Spleen (tissue), 11 donors: ENCODE measurements around the gene UNC13B. TPM values are rescaled to one million over a fixed set of nuclear protein-coding genes. Genes with fewer than 3 reads are reported as not detected.

Experiments
- DNase-seq: peaks from one replicate; pipeline ENCODE4 v3.0.0-alpha.2; 2020
- H3K27ac ChIP-seq, 8 donors: fragments of 200-600 bp; sonication (generic) in 7 of 8; 1 replicate in 4 of 8; 2 replicates in 4 of 8; pipeline versions ENCODE4 v1.5.0 to v1.8.0; 2016 to 2021; ENCODE audit warnings: inconsistent platforms in 4 of 8, mild to moderate bottlenecking in 4 of 8, moderate library complexity in 1 of 8
- H3K27me3 ChIP-seq, 7 donors: fragments of 200-600 bp; sonication (generic) in 6 of 7; replicated peaks in 1 of 7; 1 replicate in 4 of 7; 2 replicates in 3 of 7; pipeline versions ENCODE4 v1.5.0 to v1.8.0; 2016 to 2021; ENCODE audit warnings: inconsistent platforms in 3 of 7, mild to moderate bottlenecking in 1 of 7
- H3K36me3 ChIP-seq, 6 donors: fragments of 200-600 bp; sonication (generic) in 5 of 6; 1 replicate in 4 of 6; 2 replicates in 2 of 6; pipeline versions ENCODE4 v1.5.0 to v1.8.0; 2016 to 2021; ENCODE audit warnings: inconsistent platforms in 2 of 6
- H3K4me1 ChIP-seq, 6 donors: fragments of 200-600 bp; sonication (generic) in 5 of 6; 1 replicate in 3 of 6; 2 replicates in 3 of 6; pipeline versions ENCODE4 v1.5.0 to v1.8.0; 2016 to 2021; ENCODE audit warnings: inconsistent platforms in 3 of 6
- H3K4me3 ChIP-seq, 8 donors: fragments of 200-600 bp; sonication (generic) in 7 of 8; 1 replicate in 4 of 8; 2 replicates in 4 of 8; pipeline versions ENCODE4 v1.5.0 to v1.8.0; 2016 to 2021; ENCODE audit warnings: inconsistent platforms in 4 of 8, mild to moderate bottlenecking in 4 of 8, moderate library complexity in 2 of 8
- H3K9me3 ChIP-seq, 8 donors: fragments of 200-600 bp; sonication (generic) in 7 of 8; 1 replicate in 4 of 8; 2 replicates in 4 of 8; pipeline versions ENCODE4 v1.5.0 to v1.8.0; 2016 to 2021; ENCODE audit warnings: inconsistent platforms in 4 of 8
- POLR2A ChIP-seq, 3 donors: fragments of 450-650 bp; IDR thresholded peaks; one replicate each; pipeline ENCODE4 v1.5.1; 2017; ENCODE audit warnings: antibody characterized with exemption in 3 of 3, mild to moderate bottlenecking in 1 of 3
- POLR2AphosphoS5 ChIP-seq, 3 donors: sonication (generic); formaldehyde crosslinking; IDR thresholded peaks; one replicate each; pipeline ENCODE4 v1.5.1; 2017; ENCODE audit warnings: antibody characterized with exemption in 3 of 3
- WGBS, 5 donors: extraction: QIAGEN DNeasy Blood & Tissue Kit in 3 of 5; methylation state at CpG; one replicate each; pipeline versions ENCODE4 v1.1.5 to v1.1.7; 2013 to 2018; 5-methylcytosine and 5-hydroxymethylcytosine counted together
- intact Hi-C: fragments of 100-400 bp; cut with DNase I; formaldehyde crosslinking; loops from one replicate; pipeline ENCODE4 v1.15.0; 2023; ENCODE audit warnings: low total_unique reads
- polyA plus RNA-seq, 3 donors: library from polyadenylated mRNA; stranded (reverse); fragments of 200-250 nt; gene quantifications; one replicate each; pipeline ENCODE4 v1.2.1, GENCODE V29; 2013
- total RNA-seq, 7 donors: library from RNA; depleted of rRNA in 3 of 7; stranded (reverse); fragments of >200 nt in 3 of 7; fragmentation: NEBNext Ultra II Directional in 4 of 7; extraction: Animal tissue kit (Norgen Biotek cat#: 25700) in 4 of 7; gene quantifications; one replicate each; pipeline versions ENCODE4 v1.1.0 to v1.2.1, GENCODE V29; 2016 to 2021
- TF ChIP-seq, protein P1 (sequence below), 11 experiments: fragments of 200-600 bp in 7 of 11; fragments of 450-650 bp in 4 of 11; sonication (generic) in 4 of 11; IDR thresholded peaks in 8 of 11; conservative IDR thresholded peaks in 3 of 11; 1 replicate in 7 of 11; 2 replicates in 4 of 11; pipeline versions ENCODE4 v1.4.0 to v1.8.0; 2016 to 2021; ENCODE audit warnings: antibody characterized with exemption in 11 of 11, inconsistent platforms in 4 of 11, mild to moderate bottlenecking in 1 of 11
- donor health status: healthy with polysubstance abuse.
- donor health status: DM: no; HTN: no; CAD: no; lungs with moderate emphysema.
- donor health status: DM: no; HTN: no; CAD: no.
- donor health status: Bipolar disorder and iron deficiency.
- donor health status: healthy.
- donor health status: DM: no; HTN: no; CAD: no.
- donor health status: DM: yes; HTN: yes; CAD: no.

Gene UNC13B
- total and polyA plus RNA-seq, 10 donors, result 2.4 to 18.7 (median 12.1) TPM

DNA sequence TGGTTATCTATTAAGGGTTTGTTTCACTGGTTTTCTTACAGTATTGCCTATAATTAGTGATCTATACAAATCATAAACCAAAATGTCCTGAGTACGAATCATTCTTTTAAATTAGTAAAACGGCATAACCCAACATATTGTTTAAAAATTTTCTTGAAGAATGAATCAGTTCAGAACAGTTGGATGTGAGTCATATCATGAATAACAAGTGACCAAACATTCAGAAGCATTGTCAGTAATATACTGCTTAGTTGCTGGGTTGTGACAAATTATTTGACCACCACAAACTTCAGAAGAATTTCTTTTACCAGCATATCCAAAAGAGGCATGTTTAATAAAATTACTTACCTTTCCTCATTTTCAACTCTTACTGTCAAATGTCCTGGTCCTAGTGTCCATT is 111.2 kb downstream of the UNC13B start:
- intact Hi-C loops, result no loop called here
- TF ChIP-seq POLR2AphosphoS5 (IDR thresholded peaks at IDR 0.05) (no peak), POLR2A (IDR thresholded peaks at IDR 0.05) (no peak)
- TF ChIP-seq, protein P1, sequence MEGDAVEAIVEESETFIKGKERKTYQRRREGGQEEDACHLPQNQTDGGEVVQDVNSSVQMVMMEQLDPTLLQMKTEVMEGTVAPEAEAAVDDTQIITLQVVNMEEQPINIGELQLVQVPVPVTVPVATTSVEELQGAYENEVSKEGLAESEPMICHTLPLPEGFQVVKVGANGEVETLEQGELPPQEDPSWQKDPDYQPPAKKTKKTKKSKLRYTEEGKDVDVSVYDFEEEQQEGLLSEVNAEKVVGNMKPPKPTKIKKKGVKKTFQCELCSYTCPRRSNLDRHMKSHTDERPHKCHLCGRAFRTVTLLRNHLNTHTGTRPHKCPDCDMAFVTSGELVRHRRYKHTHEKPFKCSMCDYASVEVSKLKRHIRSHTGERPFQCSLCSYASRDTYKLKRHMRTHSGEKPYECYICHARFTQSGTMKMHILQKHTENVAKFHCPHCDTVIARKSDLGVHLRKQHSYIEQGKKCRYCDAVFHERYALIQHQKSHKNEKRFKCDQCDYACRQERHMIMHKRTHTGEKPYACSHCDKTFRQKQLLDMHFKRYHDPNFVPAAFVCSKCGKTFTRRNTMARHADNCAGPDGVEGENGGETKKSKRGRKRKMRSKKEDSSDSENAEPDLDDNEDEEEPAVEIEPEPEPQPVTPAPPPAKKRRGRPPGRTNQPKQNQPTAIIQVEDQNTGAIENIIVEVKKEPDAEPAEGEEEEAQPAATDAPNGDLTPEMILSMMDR (IDR thresholded peaks at IDR 0.05 in 8 of 11, conservative IDR thresholded peaks at IDR 0.05 in 3 of 11), result no peak

DNA sequence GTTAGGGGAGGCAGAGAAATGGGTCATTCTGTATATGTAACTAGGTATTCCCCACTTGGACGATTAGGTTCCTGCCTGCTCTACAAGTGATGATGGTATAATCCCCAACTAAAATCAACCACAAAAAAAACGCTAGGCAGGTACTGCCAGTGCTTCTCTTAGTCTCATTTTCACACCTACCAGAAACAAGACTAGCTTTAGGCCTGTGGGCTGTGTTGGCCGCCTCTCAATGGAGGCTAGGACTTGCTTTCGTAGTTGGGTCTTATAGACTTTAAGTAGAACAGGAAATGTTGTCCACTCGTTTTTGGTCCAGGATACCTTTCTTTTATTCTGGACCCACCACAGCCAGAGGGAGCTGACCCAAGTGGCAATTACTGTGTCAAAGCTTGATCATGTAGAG is 111.8 kb downstream of the UNC13B start:
- Histone ChIP-seq H3K4me3 (no peak overlapping the region), H3K4me1 (peaks cover 0 to 25% (median 19%) of the 10 kb centered on the region in 6 donors), H3K9me3 (no peaks in the 10 kb centered on the region), H3K36me3 (no peaks in the 10 kb centered on the region), H3K27me3 (no peaks in the 10 kb centered on the region), H3K27ac (no peak overlapping the region)
- TF ChIP-seq, protein P1 (IDR thresholded peaks at IDR 0.05 in 8 of 11, conservative IDR thresholded peaks at IDR 0.05 in 3 of 11), result no peak
- TF ChIP-seq POLR2AphosphoS5 (IDR thresholded peaks at IDR 0.05), result no peak
- no peak for TF ChIP-seq POLR2A (IDR thresholded peaks at IDR 0.05)
- WGBS, 5 donors, result 77 to 91% (median 79%) methylated on average over 5 of the region's 5 CpGs
- intact Hi-C loops, result no loop called here
- DNase-seq, result no peak

More for the DNA sequence above, 111.2 kb downstream of the UNC13B start:
- no peak for DNase-seq
- H3K9me3 ChIP-seq, result no peaks in the 10 kb centered on the region
- H3K36me3 ChIP-seq, result no peaks in the 10 kb centered on the region
- no peak overlapping the region for H3K27ac ChIP-seq
- H3K27me3 ChIP-seq, result no peaks in the 10 kb centered on the region
- WGBS, 5 donors, result 71 to 93% (median 80%) methylated on average over 2 of the region's 2 CpGs
- no peak overlapping the region for H3K4me3 ChIP-seq
- peaks cover 0 to 21% (median 16%) of the 10 kb centered on the region in 6 donors for H3K4me1 ChIP-seq

DNA sequence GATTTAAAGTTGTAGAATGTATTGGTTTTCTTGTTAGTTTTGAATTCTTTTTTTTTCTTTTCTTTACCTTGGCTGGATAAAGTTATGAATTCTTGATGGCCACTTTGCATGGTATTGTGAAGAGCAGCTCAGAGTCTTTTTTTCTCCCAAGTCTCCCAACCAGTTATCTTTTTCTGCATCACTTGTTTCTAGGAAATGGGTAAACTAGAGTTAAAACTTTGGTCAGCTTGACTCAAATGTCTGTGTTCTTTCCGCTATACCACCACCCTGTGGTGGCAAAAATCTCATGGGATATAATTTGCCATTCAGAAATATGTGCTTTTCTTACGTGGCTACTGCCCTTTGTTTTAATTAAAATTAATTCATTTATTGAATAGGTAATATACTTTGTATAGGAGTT is 113.2 kb downstream of the UNC13B start:
- Histone ChIP-seq H3K9me3 (no peaks in the 10 kb centered on the region), H3K4me1 (peaks cover 0 to 25% (median 19%) of the 10 kb centered on the region in 6 donors), H3K36me3 (no peaks in the 10 kb centered on the region), H3K27me3 (no peaks in the 10 kb centered on the region), H3K27ac (no peak overlapping the region), H3K4me3 (no peak overlapping the region)
- intact Hi-C loops, result no loop called here
- TF ChIP-seq POLR2AphosphoS5 (IDR thresholded peaks at IDR 0.05), result no peak
- WGBS, 5 donors, result 59 to 75% (median 71%) methylated on average over 2 of the region's 2 CpGs
- DNase-seq, result no peak

DNA sequence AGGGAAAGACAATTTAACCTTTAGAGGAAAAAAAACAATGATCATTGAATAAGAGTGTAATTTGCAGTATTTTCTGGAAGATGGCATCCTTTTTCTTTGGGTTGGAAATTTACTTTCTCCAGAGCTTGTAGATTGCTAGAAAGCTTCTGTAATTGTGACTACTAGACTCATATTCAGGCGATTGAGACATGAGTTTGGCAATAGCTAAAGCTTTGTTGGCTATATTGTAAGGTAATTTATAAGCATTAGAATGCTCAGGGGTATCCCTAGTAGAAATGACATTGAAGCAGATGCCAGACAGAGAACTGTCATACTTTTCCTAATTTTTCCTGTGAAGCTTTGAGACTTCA is 115.3 kb downstream of the UNC13B start:
- no peaks in the 10 kb centered on the region for H3K36me3 ChIP-seq
- H3K4me1 ChIP-seq, result peaks cover 0 to 25% (median 19%) of the 10 kb centered on the region in 6 donors
- intact Hi-C loops, result no loop called here
- 67 to 83% (median 79%) methylated on average over 1 of the region's 1 CpG for WGBS, 5 donors
- peak overlapping the region in 5 of 8 donors; percentile 31 to 68 (median 58) for H3K27ac ChIP-seq
- TF ChIP-seq, protein P1 (IDR thresholded peaks at IDR 0.05 in 8 of 11, conservative IDR thresholded peaks at IDR 0.05 in 3 of 11), result no peak
- no peak for TF ChIP-seq POLR2A (IDR thresholded peaks at IDR 0.05)
- TF ChIP-seq POLR2AphosphoS5 (IDR thresholded peaks at IDR 0.05), result no peak
- H3K4me3 ChIP-seq, result peak overlapping the region in 1 of 8 donors; percentile 27
- no peak for DNase-seq
- no peaks in the 10 kb centered on the region for H3K9me3 ChIP-seq
- no peaks in the 10 kb centered on the region for H3K27me3 ChIP-seq
